Left lobe of liver (tissue), 2 donors: ENCODE results near the gene NOL6. TPM values are rescaled to one million over a fixed set of nuclear protein-coding genes. Genes with fewer than 3 reads are reported as not detected.
"Not testable (repeated sequence)": the region's sequence is repeated elsewhere in the genome, so short reads cannot be mapped to it uniquely, and the experiment has no call there.

ENCODE experiments used
- ATAC-seq: fragments of 200-7000 bp; cut with Tn5 transposase; one replicate; pipeline ENCODE4 v1.9.1; 2020; ENCODE audit warnings: mild to moderate bottlenecking, moderate library complexity
- DNase-seq: peaks from one replicate; pipeline ENCODE4 v3.0.0-alpha.2; 2020; ENCODE audit warnings: low spot score
- total RNA-seq: library from RNA; stranded (reverse); gene quantifications from one replicate; pipeline ENCODE4 v1.2.1, GENCODE V29; 2021
- donor health status: DM: no; HTN: no; CAD: no; lungs with moderate emphysema.
- donor health status: DM: no; HTN: yes; CAD: no.

NOL6 gene, protein sequence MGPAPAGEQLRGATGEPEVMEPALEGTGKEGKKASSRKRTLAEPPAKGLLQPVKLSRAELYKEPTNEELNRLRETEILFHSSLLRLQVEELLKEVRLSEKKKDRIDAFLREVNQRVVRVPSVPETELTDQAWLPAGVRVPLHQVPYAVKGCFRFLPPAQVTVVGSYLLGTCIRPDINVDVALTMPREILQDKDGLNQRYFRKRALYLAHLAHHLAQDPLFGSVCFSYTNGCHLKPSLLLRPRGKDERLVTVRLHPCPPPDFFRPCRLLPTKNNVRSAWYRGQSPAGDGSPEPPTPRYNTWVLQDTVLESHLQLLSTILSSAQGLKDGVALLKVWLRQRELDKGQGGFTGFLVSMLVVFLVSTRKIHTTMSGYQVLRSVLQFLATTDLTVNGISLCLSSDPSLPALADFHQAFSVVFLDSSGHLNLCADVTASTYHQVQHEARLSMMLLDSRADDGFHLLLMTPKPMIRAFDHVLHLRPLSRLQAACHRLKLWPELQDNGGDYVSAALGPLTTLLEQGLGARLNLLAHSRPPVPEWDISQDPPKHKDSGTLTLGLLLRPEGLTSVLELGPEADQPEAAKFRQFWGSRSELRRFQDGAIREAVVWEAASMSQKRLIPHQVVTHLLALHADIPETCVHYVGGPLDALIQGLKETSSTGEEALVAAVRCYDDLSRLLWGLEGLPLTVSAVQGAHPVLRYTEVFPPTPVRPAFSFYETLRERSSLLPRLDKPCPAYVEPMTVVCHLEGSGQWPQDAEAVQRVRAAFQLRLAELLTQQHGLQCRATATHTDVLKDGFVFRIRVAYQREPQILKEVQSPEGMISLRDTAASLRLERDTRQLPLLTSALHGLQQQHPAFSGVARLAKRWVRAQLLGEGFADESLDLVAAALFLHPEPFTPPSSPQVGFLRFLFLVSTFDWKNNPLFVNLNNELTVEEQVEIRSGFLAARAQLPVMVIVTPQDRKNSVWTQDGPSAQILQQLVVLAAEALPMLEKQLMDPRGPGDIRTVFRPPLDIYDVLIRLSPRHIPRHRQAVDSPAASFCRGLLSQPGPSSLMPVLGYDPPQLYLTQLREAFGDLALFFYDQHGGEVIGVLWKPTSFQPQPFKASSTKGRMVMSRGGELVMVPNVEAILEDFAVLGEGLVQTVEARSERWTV
- 15.3 TPM for total RNA-seq

DNA sequence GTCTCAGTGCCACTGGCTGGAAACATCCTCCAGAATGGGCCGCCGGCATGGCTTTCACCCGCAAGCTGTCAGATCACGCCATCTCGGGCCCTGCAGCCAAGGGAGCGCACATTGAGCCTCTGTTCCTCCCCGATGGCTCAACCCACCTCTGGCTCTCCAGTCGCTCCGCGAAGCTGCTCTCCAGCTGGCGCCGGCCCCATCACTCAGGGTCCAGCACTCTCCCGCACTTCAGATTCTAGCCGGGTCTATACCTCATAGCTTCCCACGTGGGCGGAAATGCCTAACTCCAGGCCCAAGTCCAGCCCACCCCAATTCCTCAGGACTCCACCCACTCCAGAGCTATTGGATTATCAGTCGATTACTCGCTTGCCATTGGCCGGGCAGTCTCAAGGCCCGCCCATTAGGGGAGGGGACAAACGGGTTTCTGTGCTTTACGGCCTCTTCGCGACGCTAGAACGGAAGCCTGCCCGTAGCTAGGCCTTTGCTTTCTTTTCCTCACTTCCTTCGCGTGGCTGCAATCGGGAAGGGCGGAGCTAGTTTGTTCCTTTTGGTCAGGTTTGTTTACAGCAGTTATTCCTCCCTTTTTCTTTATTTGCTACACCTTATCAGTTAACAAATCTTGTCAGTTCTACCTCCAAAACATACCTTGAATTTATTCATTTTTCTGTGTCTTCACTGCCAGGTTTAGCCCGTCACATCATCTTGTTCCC, at the start of gene NOL6:
Gene NOL6 (minus strand): TSS at position 282 of the 710 bp plus-strand sequence. CDS start 82 bp downstream, at position 200.
- ATAC-seq (peak; percentile 99), DNase-seq (peak; percentile 98)

DNA sequence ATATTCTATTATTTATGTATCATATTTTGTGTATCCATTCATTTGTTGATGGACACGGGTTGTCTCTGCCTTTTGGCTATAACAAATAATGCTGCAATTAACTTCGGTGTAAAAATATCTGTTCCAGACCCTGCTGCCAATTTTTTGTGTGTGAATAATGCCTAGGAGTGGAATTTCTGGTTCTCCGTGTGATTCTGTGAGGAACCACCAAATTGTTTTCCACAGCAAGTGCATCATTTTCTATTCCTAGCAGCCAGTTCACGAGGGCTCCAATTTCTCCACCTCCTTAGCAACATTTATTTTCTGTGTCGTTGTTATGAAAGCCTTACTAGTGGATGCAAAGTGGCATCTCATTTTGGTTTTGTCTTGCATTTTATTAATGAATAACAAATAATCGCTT, 48.1 kb upstream of the NOL6 start:
- not testable (repeated sequence) for DNase-seq, ATAC-seq

DNA sequence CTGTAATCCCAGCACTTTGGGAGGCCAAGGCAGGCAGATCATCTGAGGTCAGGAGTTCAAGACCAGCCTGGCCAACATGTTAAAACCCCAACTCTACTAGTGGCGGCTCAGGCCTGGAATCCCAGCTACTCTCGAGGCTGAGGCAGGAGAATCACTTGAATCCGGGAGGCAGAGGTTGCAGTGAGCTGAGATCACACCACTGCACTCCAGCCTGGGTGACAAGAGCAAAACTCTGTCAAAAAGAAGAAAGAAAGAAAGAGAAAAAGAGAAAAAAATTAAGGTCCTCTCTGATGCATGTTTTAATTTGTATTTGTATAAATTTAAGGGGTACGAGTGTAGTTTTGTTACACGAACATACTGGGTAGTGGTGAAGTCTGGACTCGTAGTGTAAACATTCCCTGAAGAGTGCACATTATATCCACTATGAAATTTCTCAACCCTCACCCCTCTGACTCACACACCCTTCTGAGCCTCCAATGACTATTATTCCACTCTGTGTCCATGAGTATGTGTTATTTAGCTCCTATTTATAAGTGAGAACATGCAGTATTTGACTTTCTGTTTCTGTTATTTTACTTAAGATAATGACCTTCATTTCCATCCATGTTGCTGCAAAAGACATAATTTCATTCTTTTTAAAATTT, 44.3 kb upstream of the NOL6 start:
- ATAC-seq, DNase-seq: not testable (repeated sequence)

DNA sequence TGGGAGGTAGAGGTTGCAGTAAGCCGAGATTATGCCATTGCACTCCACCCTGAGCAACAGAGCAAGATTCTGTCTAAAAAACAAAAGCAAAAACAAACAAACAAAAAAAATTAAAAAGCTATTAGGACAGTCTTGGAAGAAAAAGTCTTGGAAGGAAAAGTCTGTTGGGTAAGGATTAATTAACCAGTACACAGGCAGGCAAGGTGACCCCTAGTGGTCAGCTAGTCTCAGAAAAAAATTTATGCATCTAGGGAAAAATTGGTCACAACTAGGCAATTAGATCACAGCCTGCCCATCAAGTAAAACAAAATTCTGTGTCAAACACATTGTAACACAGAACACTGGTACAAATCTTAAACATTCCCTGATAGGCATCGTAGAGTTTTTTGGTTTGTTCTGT, 43.6 kb upstream of the NOL6 start:
- peak; percentile 84 for ATAC-seq
- no peak for DNase-seq

DNA sequence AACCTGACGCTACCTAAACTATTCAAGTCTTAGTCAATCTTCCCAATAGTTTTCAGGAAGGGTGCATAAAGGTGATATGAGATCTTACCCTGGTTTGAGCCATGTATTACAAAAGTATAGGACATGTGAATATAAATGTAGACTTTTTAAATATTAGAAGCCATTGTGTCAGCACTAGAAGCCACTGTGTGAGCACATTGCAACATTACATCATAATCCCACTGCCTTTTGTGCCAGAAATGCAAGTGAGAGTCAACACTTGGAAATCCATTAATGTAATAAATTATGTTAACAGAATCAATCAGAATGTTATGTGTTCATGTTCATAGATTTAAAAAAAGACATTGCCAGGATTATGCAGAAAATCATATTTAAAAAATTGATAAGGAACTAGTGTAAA, 42.7 kb upstream of the NOL6 start:
- DNase-seq, ATAC-seq: not testable (repeated sequence)

DNA sequence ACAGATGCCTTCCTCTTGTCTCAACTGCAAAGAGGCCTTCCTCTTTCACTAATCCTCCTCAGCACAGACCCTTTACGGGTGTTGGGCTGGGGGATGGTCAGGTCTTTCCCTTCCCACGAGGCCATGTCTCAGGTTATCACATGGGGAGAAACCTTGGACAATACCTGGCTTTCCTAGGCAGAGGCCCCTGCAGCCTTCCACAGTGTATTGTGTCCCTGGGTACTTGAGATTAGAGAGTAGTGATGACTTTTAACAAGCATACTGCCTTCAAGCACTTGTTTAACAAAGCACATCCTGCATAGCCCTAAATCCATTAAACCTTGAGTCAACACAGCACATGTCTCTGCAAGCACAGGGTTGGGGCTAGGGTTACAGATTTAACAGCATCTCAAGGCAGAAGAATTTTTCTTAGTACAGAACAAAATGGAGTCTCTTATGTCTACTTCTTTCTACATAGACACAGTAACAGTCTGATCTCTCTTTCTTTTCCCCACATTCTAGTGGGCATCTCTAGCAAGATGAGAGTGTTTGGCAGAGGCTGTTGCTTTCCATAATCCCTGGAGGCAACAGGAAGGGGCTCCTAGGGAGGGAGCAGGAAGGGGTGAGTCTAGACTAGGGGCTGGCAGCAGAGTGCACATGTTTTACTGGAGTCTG, 41.7 kb upstream of the NOL6 start:
- not testable (repeated sequence) for DNase-seq, ATAC-seq

DNA sequence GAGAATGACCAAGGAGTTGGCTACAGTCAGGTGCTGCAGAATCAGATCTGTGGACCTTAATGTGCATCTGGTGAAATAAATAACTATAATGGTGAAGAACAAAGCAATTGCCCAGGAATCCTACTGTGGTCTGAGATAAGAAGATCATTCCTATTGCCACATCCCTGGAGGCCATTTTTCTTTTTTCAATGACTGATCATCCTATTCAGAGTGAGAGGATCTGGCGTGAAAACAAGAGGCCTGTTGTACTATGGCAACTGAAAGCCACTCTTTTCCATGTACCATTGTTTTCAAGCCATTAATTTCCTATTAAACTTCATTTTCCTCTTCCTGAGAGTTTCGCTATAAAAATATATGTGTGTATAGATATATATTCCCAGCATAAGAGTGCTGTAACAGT, 38.8 kb upstream of the NOL6 start:
- not testable (repeated sequence) for DNase-seq, ATAC-seq

DNA sequence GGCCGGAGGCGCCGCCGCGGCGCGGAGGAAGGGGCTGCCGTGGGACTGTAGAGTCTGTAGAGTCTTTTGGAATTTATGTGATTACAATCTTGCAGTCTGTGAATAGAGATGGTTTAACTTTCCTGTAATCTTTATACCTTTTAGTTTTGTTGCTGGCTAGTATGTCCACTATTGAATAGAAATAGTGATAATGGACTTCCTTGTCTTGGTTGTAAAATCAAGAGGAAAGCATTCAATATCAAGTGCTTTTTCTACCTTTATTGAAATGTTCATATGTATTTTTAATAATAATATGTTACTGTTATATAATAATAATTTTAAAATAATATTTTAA, 37.4 kb upstream of the NOL6 start:
- DNase-seq, ATAC-seq: not testable (repeated sequence)

DNA sequence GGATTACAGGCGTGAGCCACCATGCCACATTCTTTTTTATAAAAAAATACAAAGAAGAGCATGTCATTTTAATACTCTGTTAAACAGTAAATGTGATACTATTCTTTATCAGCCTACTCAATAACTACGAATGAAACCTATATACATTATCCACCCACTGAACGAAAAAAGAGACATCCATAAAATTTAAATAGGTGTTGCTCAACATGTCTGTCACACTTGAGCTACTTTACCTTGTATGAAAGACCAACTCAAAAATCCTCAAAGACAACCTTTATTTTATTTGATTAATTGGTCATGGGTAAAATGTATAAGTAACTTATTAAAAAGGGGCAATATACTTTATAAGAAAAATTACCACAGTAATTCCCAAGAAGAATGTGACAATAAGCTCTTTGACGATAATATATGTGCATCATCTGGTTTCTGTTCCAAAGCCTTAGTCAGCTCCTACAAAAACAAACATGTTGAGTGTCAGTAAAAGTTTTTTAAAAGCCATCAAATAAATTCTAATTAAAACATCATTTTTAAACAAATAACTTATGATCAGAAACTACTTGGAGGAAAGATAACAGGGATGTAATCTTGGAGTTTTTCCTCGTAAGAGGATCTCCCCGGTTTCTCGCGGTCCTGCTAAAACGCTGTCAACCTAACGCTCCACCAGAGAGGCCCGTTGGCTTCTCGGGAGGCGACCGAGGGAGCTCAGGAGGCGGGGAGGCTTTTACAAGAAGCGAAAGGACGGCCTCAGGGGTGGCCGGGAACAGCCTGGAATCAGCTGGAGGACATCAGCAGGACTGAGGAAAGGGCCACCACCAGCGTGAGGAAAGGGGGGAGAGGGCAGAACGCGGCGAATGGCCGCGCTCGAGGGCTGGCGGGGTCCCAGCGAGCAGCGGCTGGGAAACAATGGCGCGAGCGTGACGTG, 36.8 kb upstream of the NOL6 start:
- ATAC-seq = peak; percentile 90
- peak; percentile 69 for DNase-seq

DNA sequence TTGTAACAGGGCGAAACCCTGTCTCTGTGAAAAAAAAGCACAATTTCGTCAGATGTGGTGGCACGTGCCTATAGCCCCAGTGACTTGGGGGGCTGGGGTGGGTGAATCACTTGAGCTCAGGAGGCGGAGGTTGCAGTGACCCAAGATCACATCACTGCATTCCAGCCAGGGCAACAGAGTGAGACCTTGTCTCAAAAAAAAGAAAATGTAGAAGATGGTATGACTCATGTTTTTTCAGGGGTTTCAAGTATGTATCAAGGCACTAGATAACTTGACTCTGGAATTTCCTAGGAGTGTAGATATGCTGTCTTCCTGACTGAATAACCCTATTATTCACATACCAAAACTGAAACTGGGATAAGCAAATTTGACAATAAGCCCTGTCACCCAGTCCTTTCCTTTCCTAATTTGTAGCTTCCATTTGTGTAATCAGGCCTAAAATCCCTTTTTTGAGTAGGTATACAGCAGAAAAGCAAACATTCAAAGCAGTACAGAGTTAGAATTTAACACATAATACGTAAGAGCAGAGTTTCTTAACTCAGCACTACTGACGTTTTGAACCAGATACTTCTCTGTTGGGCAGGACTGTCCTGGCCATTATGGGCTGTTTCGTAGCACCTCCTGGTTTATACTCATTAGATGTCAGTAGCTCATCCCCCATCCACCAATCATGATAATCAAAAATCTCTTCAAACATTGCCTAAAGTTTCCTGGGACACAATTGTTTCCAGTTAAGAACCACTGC, 33.1 kb upstream of the NOL6 start:
- ATAC-seq (peak; percentile 42), DNase-seq (no peak)

DNA sequence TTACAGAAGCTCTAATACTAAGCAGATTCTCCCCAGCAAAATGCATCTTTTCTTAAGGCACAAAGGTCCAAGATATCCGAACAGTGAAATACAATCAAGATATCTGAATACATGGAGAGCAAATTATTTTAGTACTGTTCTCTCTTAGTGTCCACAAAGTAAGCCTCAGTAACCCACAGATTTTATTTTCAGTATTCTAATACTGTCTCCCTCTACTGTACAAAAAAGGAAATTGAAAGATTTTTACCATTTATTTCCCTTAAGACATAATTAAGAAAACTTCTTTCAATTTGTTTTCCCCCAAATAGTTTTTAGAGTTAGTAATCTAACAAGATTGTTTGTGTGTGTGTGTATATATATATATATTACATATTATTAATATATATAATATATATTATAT, 24.7 kb upstream of the NOL6 start:
- no peak for DNase-seq
- peak; percentile 57 for ATAC-seq

DNA sequence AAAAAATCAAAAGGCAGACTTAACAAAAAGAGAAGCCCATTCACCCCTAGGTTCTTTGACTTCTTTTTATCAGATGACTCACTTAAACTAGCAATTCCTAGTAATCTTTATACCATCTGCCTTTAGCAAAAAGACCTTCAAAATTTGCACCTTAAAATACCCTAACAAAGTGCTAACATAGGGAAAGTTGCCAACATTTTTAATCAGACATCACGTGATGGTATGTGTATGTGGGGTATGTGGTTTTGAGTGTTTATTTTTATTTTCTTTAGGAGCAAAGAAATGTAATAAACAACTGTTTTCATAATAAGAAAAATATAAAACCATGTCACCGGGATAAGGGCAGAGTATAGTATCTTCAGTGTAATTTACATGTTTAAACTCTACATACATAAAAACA, 20.1 kb upstream of the NOL6 start:
- not testable (repeated sequence) for ATAC-seq, DNase-seq

DNA sequence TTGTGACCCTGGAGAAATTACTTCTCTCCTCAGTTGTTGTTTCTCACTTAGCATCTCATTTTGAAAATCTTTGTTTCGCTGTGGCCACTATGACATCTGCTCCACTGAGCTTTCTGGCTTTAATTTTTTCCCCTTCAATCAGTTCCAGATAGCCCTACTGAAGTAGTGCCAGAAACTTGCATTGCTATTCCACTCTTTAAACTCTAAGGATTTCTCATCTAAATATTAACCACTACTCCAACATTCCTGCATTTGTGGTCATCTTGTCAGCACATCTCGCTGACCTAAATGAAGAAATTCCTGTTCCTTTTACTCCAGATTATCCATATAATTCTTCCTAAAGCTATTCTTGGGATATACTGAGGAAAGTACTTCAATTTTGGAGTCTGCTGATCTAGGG, 15.3 kb upstream of the NOL6 start:
- ATAC-seq (no peak), DNase-seq (no peak)

DNA sequence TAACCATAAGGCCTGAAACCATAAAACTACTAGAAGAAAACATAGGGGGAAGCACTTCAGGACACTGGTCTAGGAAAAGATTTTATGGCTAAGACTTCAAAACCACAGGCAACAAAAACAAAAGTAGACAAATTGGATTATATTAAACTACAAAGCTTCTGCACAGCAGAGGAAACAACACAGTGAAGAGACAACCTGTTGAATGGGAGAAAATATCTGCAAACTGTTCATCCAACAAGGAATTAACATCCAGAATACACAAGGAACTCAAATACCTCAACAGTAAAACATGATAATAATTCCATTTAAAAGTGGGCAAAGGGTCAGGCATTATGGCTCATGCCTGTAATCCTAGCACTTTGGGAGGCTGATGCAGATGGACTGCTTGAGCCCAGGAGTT, 11.6 kb upstream of the NOL6 start:
- not testable (repeated sequence) for ATAC-seq, DNase-seq

DNA sequence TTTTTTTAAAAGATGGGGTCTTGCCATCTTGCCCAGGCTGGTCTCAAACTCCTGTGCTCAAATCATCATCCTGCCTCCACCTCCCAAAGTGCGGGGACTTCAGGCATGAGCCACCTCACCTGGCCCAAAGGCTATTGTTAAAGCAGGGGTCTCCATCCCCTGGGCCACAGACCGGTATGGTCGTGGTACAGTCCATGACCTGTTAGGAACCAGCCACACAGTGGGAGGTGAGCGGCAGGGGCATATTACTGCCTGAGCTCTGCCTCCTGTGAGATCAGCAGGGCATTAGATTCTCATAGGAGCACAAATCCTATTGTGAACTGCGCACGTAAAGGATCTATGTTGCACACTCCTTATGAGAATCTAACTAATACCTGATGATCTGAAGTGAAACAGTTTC, 7.3 kb upstream of the NOL6 start:
- ATAC-seq (no peak), DNase-seq (no peak)

DNA sequence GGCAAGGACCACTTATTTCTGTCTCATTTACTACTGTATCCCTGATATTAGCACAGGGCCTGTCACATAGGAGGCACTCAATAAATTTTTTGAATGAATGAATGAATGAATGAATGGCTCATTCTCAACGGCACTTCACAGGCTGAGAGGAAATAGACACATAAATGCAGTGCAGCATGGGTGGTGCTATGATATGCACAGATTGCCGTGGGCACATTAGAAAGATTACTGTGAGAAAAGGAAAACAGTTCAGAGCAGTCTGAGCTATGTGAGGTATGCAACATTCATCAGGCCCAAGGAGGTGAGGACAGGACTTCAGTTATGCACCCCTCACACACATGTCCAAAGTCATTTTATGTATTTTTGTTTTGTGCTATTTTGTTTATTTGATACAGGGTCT, 6.4 kb upstream of the NOL6 start:
- no peak for ATAC-seq

DNA sequence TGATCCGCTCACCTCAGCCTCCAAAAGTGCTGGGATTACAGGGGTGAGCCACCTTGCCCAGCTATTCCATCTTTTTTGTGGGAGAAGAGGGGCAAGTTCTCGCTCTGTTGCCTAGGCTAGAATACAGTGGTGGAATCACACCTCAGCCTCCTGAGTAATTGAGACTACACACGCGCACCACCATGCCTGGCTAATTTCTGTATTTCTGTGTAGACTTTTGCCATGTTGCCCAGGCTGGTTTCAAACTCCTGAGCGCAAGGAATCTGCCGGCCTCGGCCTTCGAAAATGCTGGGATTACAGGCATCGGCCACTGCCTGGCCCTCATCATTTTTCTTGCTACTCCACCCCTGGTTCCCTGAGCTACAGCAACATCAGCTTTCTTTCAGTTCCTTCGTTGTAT, 2.8 kb upstream of the NOL6 start:
- DNase-seq = peak; percentile 32
- no peak for ATAC-seq

More for the DNA sequence above, 6.4 kb upstream of the NOL6 start:
- DNase-seq = no peak

DNA sequence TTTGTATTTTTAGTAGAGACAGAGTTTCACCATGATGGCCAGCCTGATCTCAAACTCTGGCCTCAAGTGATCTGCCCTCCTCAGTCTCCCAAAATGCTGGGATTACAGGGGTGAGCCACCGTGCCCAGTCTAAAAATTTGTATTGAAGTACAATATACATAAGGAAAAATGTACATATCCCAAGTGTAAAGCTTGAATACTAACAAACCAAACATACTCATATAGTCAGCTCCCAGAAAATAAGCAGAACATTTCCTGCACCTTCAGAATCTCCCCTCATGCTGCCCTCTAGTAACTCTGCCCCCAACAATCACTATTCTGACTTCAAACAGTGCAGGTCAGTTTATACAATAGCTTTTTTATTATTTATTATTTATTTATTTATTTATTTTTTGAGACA, 1.6 kb upstream of the NOL6 start:
- no peak for DNase-seq
- ATAC-seq = no peak
